OCI-LY3 (cell line): ENCODE data around the gene THOC5.

Source experiments
- H2AFZ ChIP-seq: fragments of 200-600, 300-600 bp; shearing (Covaris generic); 2 replicates; pipeline ENCODE4 v1.6.0; 2014; ENCODE audit warnings: antibody characterized with exemption, low read depth, low read length
- H3K27ac ChIP-seq: fragments of 200-600, 300-600 bp; sonication (generic); 2 replicates; pipeline ENCODE4 v1.5.1; 2014; ENCODE audit warnings: mild to moderate bottlenecking, low read length, moderate library complexity, mixed read lengths
- H3K27me3 ChIP-seq: fragments of 200-600, 300-600 bp; sonication (generic); 2 replicates; pipeline ENCODE4 v1.6.1; 2014; ENCODE audit warnings: low read depth, low read length, mixed read lengths
- H3K36me3 ChIP-seq: fragments of 200-600, 300-600 bp; sonication (generic); replicated peaks from 2 replicates; pipeline ENCODE3; 2014; ENCODE audit warnings: low read depth, low read length, mixed read lengths
- H3K4me1 ChIP-seq: fragments of 300-600, 200-600 bp; sonication (generic); 2 replicates; pipeline ENCODE4 v1.6.1; 2014; ENCODE audit warnings: low read length, mixed read lengths
- H3K4me2 ChIP-seq: fragments of 200-600, 300-600 bp; sonication (generic); 2 replicates; pipeline ENCODE4 v1.6.1; 2014; ENCODE audit warnings: low read length, mixed read lengths
- H3K4me3 ChIP-seq: fragments of 300-600, 200-600 bp; sonication (generic); 2 replicates; pipeline ENCODE4 v1.5.1; 2014; ENCODE audit warnings: antibody characterized with exemption, mild to moderate bottlenecking, low read length, moderate library complexity
- H3K79me2 ChIP-seq: fragments of 300-600, 200-600 bp; shearing (Covaris generic); 2 replicates; pipeline ENCODE4 v1.6.1; 2014; ENCODE audit warnings: mild to moderate bottlenecking, low read length, mixed read lengths
- H3K9ac ChIP-seq: fragments of 300-600, 200-600 bp; shearing (Covaris generic); 2 replicates; pipeline ENCODE4 v1.6.0; 2014; ENCODE audit warnings: mild to moderate bottlenecking, low read length, moderate library complexity
- H3K9me3 ChIP-seq: fragments of 200-600, 300-600 bp; shearing (Covaris generic); 2 replicates; pipeline ENCODE4 v1.6.1; 2014; ENCODE audit warnings: low read length, mixed read lengths; ENCODE audit not compliant: insufficient read depth
- H4K20me1 ChIP-seq: fragments of 200-600, 300-600 bp; sonication (generic); 2 replicates; pipeline ENCODE4 v1.6.1; 2016; ENCODE audit warnings: low read length, mixed read lengths; ENCODE audit not compliant: insufficient read depth
- EZH2phosphoT487 ChIP-seq: fragments of 200-600 bp; shearing (Covaris generic); IDR thresholded peaks from 2 replicates; pipeline ENCODE4 v1.6.1; 2018; ENCODE audit warnings: antibody characterized with exemption, mixed run types, low read depth
- TF ChIP-seq, protein P1 (sequence below): fragments of 200-600, 300-600 bp; sonication (generic); IDR thresholded peaks from 2 replicates; pipeline ENCODE4 v1.5.1; 2014; ENCODE audit warnings: antibody characterized with exemption, low read length, low read depth

Gene THOC5

DNA sequence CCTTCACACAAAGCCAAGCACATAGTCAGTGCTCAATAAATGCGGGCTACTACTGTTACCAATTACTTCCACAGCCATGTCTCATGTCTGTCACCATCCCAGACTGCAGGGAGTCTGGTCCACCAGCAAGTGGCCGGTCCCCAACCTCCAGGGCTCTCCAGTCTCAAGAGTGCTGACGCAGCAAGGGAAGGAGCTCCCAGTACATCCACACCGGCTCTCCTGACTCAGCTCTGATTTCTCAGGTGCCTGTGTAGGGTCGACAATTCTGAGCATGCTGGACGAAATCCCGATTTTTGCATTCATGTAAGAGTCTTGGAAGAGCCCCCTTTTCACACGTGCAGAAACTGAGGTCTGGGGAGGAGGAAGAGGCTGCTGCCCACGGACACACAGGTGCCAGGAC, 83.8 kb downstream of the THOC5 start:
- peak overlapping the region; percentile 69 for H3K4me3 ChIP-seq
- peak overlapping the region; percentile 61 for H3K4me2 ChIP-seq
- no peak overlapping the region; the same call in 1 of the 2 replicates for H2AFZ ChIP-seq

DNA sequence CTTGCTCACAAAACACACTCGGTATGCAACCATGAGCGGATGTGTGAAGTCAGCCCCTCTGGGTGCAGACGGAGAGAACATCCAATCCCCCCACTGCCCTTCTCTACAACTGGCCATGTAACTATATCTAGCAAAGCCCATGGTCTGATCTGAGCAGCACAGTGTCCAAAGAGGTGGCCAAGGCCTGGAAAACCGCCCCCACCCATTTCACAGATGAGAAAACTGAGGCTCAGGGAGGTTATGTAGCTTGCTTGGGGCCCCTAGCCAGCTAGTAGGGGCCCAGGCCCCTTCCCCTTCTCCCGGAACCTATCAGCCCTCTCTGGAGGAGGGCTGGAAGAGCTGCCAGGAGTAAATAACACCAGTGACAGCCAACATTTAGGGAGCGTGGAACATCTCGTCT, 89.0 kb downstream of the THOC5 start:
- Histone ChIP-seq H4K20me1 (no peaks in the 10 kb centered on the region), H2AFZ (no peak overlapping the region), H3K79me2 (no peaks in the 10 kb centered on the region), H3K36me3 (no peaks in the 10 kb centered on the region), H3K4me3 (no peak overlapping the region), H3K9me3 (no peaks in the 10 kb centered on the region), H3K27ac (no peak overlapping the region), H3K4me1 (no peaks in the 10 kb centered on the region), H3K27me3 (peaks cover 24% of the 10 kb centered on the region), H3K4me2 (no peak overlapping the region), H3K9ac (no peak overlapping the region)
- no peak for TF ChIP-seq EZH2phosphoT487
- TF ChIP-seq, protein P1, sequence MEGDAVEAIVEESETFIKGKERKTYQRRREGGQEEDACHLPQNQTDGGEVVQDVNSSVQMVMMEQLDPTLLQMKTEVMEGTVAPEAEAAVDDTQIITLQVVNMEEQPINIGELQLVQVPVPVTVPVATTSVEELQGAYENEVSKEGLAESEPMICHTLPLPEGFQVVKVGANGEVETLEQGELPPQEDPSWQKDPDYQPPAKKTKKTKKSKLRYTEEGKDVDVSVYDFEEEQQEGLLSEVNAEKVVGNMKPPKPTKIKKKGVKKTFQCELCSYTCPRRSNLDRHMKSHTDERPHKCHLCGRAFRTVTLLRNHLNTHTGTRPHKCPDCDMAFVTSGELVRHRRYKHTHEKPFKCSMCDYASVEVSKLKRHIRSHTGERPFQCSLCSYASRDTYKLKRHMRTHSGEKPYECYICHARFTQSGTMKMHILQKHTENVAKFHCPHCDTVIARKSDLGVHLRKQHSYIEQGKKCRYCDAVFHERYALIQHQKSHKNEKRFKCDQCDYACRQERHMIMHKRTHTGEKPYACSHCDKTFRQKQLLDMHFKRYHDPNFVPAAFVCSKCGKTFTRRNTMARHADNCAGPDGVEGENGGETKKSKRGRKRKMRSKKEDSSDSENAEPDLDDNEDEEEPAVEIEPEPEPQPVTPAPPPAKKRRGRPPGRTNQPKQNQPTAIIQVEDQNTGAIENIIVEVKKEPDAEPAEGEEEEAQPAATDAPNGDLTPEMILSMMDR = no peak

More for the DNA sequence above, 83.8 kb downstream of the THOC5 start:
- no peaks in the 10 kb centered on the region for H3K4me1 ChIP-seq
- H4K20me1 ChIP-seq = no peaks in the 10 kb centered on the region
- H3K27me3 ChIP-seq = peaks cover 61% of the 10 kb centered on the region
- no peak overlapping the region for H3K9ac ChIP-seq
- H3K79me2 ChIP-seq = no peaks in the 10 kb centered on the region
- H3K9me3 ChIP-seq = no peaks in the 10 kb centered on the region
- no peaks in the 10 kb centered on the region for H3K36me3 ChIP-seq
- H3K27ac ChIP-seq = no peak overlapping the region
- TF ChIP-seq EZH2phosphoT487 = no peak
- TF ChIP-seq, protein P1 = no peak

DNA sequence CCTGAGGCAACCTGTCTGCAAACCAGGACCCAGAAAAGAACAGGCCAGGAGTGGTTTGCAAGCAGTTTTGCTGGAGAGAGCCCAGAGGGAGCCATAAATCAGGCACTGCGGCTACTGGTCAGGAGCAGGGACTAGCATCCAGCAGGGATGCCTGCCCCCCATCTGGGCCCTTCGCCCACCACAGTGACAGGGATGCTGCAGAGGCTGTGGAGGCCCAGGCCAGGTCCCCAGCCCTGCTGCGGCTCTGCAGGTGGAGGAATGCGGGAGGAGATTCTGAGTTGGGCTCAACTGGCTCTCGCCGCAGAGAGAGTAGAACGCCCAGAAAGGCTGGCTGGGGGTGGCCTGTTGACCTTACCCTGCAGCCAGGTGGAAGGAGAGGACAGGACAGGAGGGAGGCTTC, 89.9 kb downstream of the THOC5 start:
- Histone ChIP-seq H3K79me2 (no peaks in the 10 kb centered on the region), H2AFZ (no peak overlapping the region), H3K27me3 (peaks cover 14% of the 10 kb centered on the region), H3K9me3 (no peaks in the 10 kb centered on the region), H3K4me2 (no peak overlapping the region), H3K27ac (no peak overlapping the region), H3K9ac (no peak overlapping the region), H3K4me1 (no peaks in the 10 kb centered on the region), H4K20me1 (no peaks in the 10 kb centered on the region), H3K36me3 (no peaks in the 10 kb centered on the region), H3K4me3 (no peak overlapping the region)
- TF ChIP-seq EZH2phosphoT487 = no peak
- TF ChIP-seq, protein P1 = no peak

GRCh38 chr22:29461263-29461662, 92.3 kb downstream of the THOC5 start:
- H3K36me3 ChIP-seq = no peaks in the 10 kb centered on the region
- TF ChIP-seq EZH2phosphoT487 = no peak
- TF ChIP-seq, protein P1 = no peak
- no peak overlapping the region for H3K4me2 ChIP-seq

More at GRCh38 chr22:29461263-29461662, 92.3 kb downstream of the THOC5 start:
- Histone ChIP-seq H3K4me3 (no peak overlapping the region), H4K20me1 (no peaks in the 10 kb centered on the region), H3K4me1 (peaks cover 3% of the 10 kb centered on the region; the same call in 1 of the 2 replicates), H3K27ac (no peak overlapping the region), H2AFZ (no peak overlapping the region), H3K27me3 (no peaks in the 10 kb centered on the region), H3K9ac (no peak overlapping the region), H3K9me3 (no peaks in the 10 kb centered on the region), H3K79me2 (no peaks in the 10 kb centered on the region)
